ENCODE results near the gene NINJ2.
"Not testable (repeated sequence)": the region's sequence is repeated elsewhere in the genome, so short reads cannot be mapped to it uniquely, and the experiment has no call there.

The NINJ2 gene

GRCh38 chr12:583251-583869 lies 79.9 kb downstream of the NINJ2 start:
- TF ChIP-seq CTCF (IDR thresholded peaks at IDR 0.05; ENCODE audit: borderline replicate concordance, insufficient read depth, low read depth, low read length) = no peak

GRCh38 chr12:581746-582145 lies 81.5 kb downstream of the NINJ2 start:
- H3K4me3 ChIP-seq (ENCODE audit: low read depth, low read length) = no peak overlapping the region
- no peak for TF ChIP-seq CTCF (IDR thresholded peaks at IDR 0.05; ENCODE audit: borderline replicate concordance, insufficient read depth, low read depth, low read length)

More at GRCh38 chr12:583251-583869, 79.9 kb downstream of the NINJ2 start:
- no peak overlapping the region for H3K4me3 ChIP-seq (ENCODE audit: low read depth, low read length)

GRCh38 chr12:581321-581720 lies 81.9 kb downstream of the NINJ2 start:
- H3K4me3 ChIP-seq (ENCODE audit: low read depth, low read length) = no peak overlapping the region
- no peak for TF ChIP-seq CTCF (IDR thresholded peaks at IDR 0.05; ENCODE audit: borderline replicate concordance, insufficient read depth, low read depth, low read length)

- TF ChIP-seq CTCF (IDR thresholded peaks at IDR 0.05; ENCODE audit: borderline replicate concordance, insufficient read depth, low read depth, low read length) = no peak
Measured at GRCh38 chr12:580813-581212, 82.4 kb downstream of the NINJ2 start.

GRCh38 chr12:579420-580110 lies 83.7 kb downstream of the NINJ2 start:
- H3K4me3 ChIP-seq (ENCODE audit: low read depth, low read length) = no peak overlapping the region
- TF ChIP-seq CTCF (IDR thresholded peaks at IDR 0.05; ENCODE audit: borderline replicate concordance, insufficient read depth, low read depth, low read length) = no peak

More at GRCh38 chr12:580813-581212, 82.4 kb downstream of the NINJ2 start:
- H3K4me3 ChIP-seq (ENCODE audit: low read depth, low read length) = no peak overlapping the region

GRCh38 chr12:578748-579419 lies 84.4 kb downstream of the NINJ2 start:
- TF ChIP-seq CTCF (IDR thresholded peaks at IDR 0.05; ENCODE audit: borderline replicate concordance, insufficient read depth, low read depth, low read length) = no peak
- H3K4me3 ChIP-seq (ENCODE audit: low read depth, low read length) = no peak overlapping the region

- H3K4me3 ChIP-seq (ENCODE audit: low read depth, low read length) = not testable (repeated sequence)
Measured at GRCh38 chr12:577994-578747, 85.1 kb downstream of the NINJ2 start.

Measured in GM12875 (cell line).